C4-2B (cell line): ENCODE measurements around the gene TLDC2.

Experiments
- ZFX ChIP-seq: fragments of 450-650 bp; IDR thresholded peaks from 2 replicates; pipeline ENCODE4 v1.6.1; 2017
- TF ChIP-seq, protein P1 (sequence below): fragments of 450-650 bp; conservative IDR thresholded peaks from 2 replicates; pipeline ENCODE4 v1.5.1; 2017; ENCODE audit warnings: mild to moderate bottlenecking

DNA sequence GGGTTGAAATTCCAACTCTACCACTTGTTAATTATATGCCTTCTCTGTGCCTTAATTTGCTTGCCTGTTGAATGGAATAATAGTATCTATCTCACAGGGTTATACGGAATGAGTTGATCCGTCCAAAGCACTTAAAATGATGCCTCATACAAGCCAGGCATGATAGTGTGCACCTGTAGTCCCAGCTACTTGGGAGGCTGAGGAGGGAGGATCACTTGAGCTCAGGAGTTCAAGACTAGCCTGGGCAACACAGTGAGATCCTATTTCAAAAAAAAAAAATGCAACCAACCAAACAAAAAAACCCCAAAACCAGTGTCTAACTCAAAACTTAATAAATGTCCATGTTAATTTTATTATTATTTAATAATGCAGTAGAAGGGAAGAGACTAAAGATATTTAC lies 40.3 kb downstream of the TLDC2 start:
- TF ChIP-seq, protein P1, sequence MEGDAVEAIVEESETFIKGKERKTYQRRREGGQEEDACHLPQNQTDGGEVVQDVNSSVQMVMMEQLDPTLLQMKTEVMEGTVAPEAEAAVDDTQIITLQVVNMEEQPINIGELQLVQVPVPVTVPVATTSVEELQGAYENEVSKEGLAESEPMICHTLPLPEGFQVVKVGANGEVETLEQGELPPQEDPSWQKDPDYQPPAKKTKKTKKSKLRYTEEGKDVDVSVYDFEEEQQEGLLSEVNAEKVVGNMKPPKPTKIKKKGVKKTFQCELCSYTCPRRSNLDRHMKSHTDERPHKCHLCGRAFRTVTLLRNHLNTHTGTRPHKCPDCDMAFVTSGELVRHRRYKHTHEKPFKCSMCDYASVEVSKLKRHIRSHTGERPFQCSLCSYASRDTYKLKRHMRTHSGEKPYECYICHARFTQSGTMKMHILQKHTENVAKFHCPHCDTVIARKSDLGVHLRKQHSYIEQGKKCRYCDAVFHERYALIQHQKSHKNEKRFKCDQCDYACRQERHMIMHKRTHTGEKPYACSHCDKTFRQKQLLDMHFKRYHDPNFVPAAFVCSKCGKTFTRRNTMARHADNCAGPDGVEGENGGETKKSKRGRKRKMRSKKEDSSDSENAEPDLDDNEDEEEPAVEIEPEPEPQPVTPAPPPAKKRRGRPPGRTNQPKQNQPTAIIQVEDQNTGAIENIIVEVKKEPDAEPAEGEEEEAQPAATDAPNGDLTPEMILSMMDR = no peak
- TF ChIP-seq ZFX = no peak
